ENCODE data around the gene PTPN1. TPM values are rescaled to one million over a fixed set of nuclear protein-coding genes. Genes with fewer than 3 reads are reported as not detected.

The PTPN1 gene
- total RNA-seq, 1 experiment from 2014 or later = 30.8 TPM

- Histone ChIP-seq H4K20me1 (ENCODE audit: control insufficient read depth, insufficient read depth, insufficient read length) (no peaks in the 10 kb centered on the region), H3K14ac (ENCODE audit: insufficient read depth, low read length) (no peak overlapping the region), H3K79me2 (ENCODE audit: insufficient read depth, low read length) (no peaks in the 10 kb centered on the region), H3K79me1 (ENCODE audit: insufficient read depth, low read depth, low read length, poor library complexity, severe bottlenecking) (no peaks in the 10 kb centered on the region), H3K4ac (ENCODE audit: low read depth, low read length) (no peak overlapping the region), H2AK5ac (ENCODE audit: insufficient read length, low read length) (no peak overlapping the region), H3K4me1 (ENCODE audit: insufficient read depth, low read length) (no peaks in the 10 kb centered on the region), H3K23ac (ENCODE audit: insufficient read length, low read depth, low read length) (no peak overlapping the region), H3K23me2 (ENCODE audit: insufficient read length, low read depth, low read length, poor library complexity, severe bottlenecking) (no peaks in the 10 kb centered on the region), H4K8ac (replicated peaks; ENCODE audit: insufficient read length, low read depth, low read length) (no peak overlapping the region), H3K9me3 (ENCODE audit: control insufficient read depth, low read depth, low read length) (no peaks in the 10 kb centered on the region), H3K27me3 (ENCODE audit: insufficient read depth, low read length) (no peaks in the 10 kb centered on the region), H3K18ac (ENCODE audit: insufficient read length, low read depth, low read length) (no peak overlapping the region), H3K4me2 (ENCODE audit: insufficient read depth, insufficient read length, low read length) (no peak overlapping the region), H2AFZ (ENCODE audit: low read length) (no peak overlapping the region), H2BK5ac (ENCODE audit: insufficient read length, low read length) (no peak overlapping the region), H2BK20ac (ENCODE audit: low read depth, low read length, poor library complexity, severe bottlenecking) (no peak overlapping the region), H2BK12ac (ENCODE audit: insufficient read length, low read depth, low read length) (no peak overlapping the region), H3T11ph (ENCODE audit: low read length) (no peak overlapping the region), H3K9ac (ENCODE audit: extremely low read depth, insufficient read length, low read length) (no peak overlapping the region), H4K91ac (ENCODE audit: insufficient read length, low read depth, low read length) (no peak overlapping the region), H3K27ac (ENCODE audit: insufficient read length, low read depth, low read length) (no peak overlapping the region), H4K5ac (ENCODE audit: insufficient read length, low read depth, low read length) (no peak overlapping the region), H2BK120ac (ENCODE audit: low read depth, low read length, poor library complexity, severe bottlenecking) (no peak overlapping the region), H2BK15ac (ENCODE audit: low read depth, low read length) (no peak overlapping the region), H3K56ac (ENCODE audit: insufficient read length, low read depth, low read length) (no peak overlapping the region)
- Mint-ChIP-seq H3K27ac (peak overlapping the region in 1 of 3 experiments; percentile 26; a peak in 1 of 7 replicates), H3K36me3 (ENCODE audit: insufficient read depth in 1 of 3, low read depth in 3 of 3) (peaks cover 2 to 19% (median 17%) of the 10 kb centered on the region in 3 experiments), H3K4me3 (no peak overlapping the region), H3K4me1 (peaks cover 3 to 11% of the 10 kb centered on the region in 2 experiments; a peak in 3 of 4 replicates), H3K27me3 (ENCODE audit: low read depth) (no peaks in the 10 kb centered on the region), H3K9me3 (no peaks in the 10 kb centered on the region)
- TF ChIP-seq CTCF (conservative IDR thresholded peaks at IDR 0.05) = no peak
- no peak for DNase-seq
- 100% methylated on average over 2 of the region's 3 CpGs for WGBS (ENCODE audit: extremely low coverage, insufficient read length, low lambda C conversion rate)
These were observed 53.2 kb downstream of the PTPN1 start for GRCh38 chr20:50563133-50563944.
